Kidney tubule cell (primary cell): ENCODE data around the gene DHRS12.

ENCODE experiments used
- DNase-seq: peaks from one replicate; pipeline ENCODE4 v3.0.0-alpha.2; 2018; ENCODE audit warnings: low spot score

DHRS12 gene

DNA sequence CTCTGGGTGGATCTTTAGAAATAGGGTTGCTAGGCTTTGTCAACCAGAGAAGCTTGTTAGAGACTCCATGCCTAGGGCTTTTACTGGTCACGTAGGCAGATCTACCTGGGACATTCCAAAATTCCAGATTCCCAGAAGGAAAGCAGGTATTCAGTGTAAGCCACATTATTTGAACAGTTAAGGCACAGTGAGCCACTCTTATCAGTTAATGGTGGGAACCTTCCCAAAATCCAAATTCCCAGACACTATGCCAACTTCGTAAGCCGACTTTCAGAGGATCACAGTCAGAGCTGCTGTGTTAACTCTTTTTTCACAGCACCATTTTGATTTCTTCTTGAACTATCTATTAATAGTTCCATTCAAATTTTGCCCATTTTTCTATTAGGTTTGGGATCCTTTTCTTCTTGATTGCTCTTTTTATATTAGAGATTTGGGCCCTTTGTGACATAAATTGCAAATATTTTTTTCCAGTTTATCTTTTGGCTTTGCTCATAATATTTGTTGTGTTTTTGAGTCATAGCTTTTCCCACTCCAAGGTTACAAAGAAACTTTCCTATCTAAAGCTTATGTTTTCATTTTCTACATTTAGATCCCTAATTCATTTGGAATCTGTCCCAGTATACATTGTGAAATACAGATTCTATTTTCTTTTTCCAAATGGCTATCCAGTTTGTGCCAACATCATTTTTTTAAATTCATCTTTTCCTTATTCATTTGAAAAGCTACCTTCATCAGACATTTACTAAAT lies 77.3 kb downstream of the DHRS12 start:
- no peak for DNase-seq

DNA sequence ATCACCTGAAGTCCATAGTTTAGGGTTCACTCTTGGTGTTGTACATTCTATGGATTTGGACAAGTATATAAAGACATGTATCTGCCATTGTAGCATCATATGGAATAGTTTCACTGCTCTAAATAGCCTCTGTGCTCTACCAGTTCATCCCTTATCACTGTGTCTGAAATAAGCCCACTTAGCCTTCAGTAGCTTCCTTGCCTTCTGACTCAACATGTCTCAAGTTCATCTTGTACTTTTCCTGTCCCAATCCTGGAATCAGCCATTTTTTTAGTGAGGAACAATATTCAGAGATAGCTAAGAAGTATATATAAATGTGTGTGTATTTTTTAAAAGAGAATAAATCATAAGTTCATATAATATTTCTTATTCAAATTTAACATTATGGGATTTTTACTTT lies 79.2 kb downstream of the DHRS12 start:
- DNase-seq, result no peak

DNA sequence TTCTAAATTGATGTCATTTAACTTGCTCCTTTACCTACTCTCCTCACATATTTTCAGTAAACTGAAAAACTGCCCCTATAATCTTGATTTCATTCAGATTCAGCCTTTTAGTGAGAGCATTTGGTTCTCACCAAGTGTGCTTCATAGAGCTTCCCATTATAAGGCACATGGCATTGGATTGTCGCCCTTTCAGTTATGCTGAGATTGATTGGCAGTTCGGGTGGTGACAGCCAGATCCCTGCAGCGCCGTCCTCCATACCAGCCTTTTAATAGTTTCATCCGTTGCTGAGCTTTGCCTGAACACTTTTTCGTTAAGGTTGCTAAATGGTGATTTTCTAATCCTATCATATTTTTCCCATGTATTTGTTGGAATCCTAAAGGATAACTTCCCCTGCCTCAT lies 80.4 kb downstream of the DHRS12 start:
- DNase-seq, result no peak

DNA sequence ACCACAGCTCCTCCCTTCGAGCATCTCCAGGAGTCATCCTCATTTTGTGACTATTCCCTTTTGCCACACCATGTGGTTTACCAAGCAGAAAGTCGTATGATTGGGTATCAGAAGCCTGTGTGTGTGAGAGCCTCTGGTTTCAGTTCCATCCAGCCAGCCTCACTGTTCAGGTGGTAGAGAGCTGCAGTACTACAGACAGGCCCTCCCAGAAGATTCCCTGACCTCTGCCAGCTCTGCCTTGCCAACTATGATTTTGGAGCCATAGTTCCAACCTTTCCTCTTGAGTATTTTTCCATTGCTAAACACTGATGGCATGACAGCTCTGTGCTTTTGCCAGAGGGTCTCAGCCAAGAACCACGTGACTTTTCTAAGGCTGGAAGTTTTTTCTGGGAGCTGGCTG lies 82.5 kb downstream of the DHRS12 start:
- no peak for DNase-seq

DNA sequence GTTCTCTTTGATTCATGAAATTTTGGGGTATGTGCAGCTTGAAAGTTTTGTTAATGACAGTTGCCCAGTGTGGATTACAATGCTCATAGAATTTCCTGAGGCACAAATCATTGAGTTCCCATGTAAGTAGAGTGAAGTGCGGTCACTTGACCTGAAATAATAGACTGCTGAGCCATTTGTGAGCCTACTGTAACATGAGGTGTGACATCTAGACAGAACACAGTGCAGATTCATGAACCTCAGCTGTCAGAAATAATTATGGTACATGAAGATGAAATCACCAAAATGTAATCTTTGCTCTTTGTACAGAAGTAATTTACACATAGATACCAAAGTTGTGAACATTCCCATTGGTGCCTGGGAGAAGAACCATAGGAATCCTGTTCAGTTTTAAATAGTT lies 84.6 kb downstream of the DHRS12 start:
- DNase-seq, result no peak
